Thymus (tissue), 11 donors: ENCODE measurements around the gene CENPP. TPM values are rescaled to one million over a fixed set of nuclear protein-coding genes. Genes with fewer than 3 reads are reported as not detected.
"Not testable (repeated sequence)": the region's sequence is repeated elsewhere in the genome, so short reads cannot be mapped to it uniquely, and the experiment has no call there.

Experiments used
- DNase-seq, 9 donors: peaks; one replicate each; pipeline ENCODE4 v3.0.0-alpha.2; 2013; ENCODE audit warnings: low spot score in 9 of 9, low read depth in 6 of 9, missing footprints in 1 of 9
- H3K27ac ChIP-seq, 2 donors: one replicate each; pipeline ENCODE4 v1.5.1; 2013; ENCODE audit warnings: control low read depth in 1 of 2, low read depth in 1 of 2, low read length in 1 of 2, mild to moderate bottlenecking in 1 of 2, moderate library complexity in 1 of 2
- H3K27me3 ChIP-seq, 2 donors: one replicate each; pipeline ENCODE4 v1.5.1; 2013; ENCODE audit warnings: low read length in 1 of 2; ENCODE audit not compliant: control insufficient read depth in 2 of 2, insufficient read depth in 1 of 2
- H3K36me3 ChIP-seq, 2 donors: one replicate each; pipeline ENCODE4 v1.5.1; 2013; ENCODE audit warnings: low read length in 1 of 2, mild to moderate bottlenecking in 1 of 2, moderate library complexity in 1 of 2; ENCODE audit not compliant: control insufficient read depth in 2 of 2, insufficient read depth in 2 of 2
- H3K4me1 ChIP-seq, 2 donors: one replicate each; pipeline ENCODE4 v1.5.1; 2013; ENCODE audit warnings: low read length in 2 of 2; ENCODE audit not compliant: control insufficient read depth in 2 of 2, insufficient read depth in 2 of 2
- H3K4me3 ChIP-seq, 2 donors: one replicate each; pipeline ENCODE4 v1.5.1; 2013; ENCODE audit warnings: low read length in 2 of 2, control low read depth in 1 of 2, mild to moderate bottlenecking in 1 of 2
- H3K9me3 ChIP-seq, 2 donors: one replicate each; pipeline ENCODE4 v1.5.1; 2013; ENCODE audit warnings: low read length in 1 of 2, mild to moderate bottlenecking in 1 of 2; ENCODE audit not compliant: control insufficient read depth in 2 of 2, insufficient read depth in 1 of 2
- WGBS: extraction: QIAGEN DNeasy Blood & Tissue Kit; methylation state at CpG from one replicate; pipeline ENCODE4 v1.1.7; 2013; 5-methylcytosine and 5-hydroxymethylcytosine counted together
- polyA plus RNA-seq: library from polyadenylated mRNA; stranded (reverse); fragments of 200-250 nt; gene quantifications from one replicate; pipeline ENCODE4 v1.2.3, GENCODE V29; 2013
- total RNA-seq: library from RNA; stranded (reverse); fragments of 120-200 nt; gene quantifications from one replicate; pipeline ENCODE4 v1.2.4, GENCODE V29; 2013
- donor health status: healthy.

Gene CENPP
- total and polyA plus RNA-seq, 2 donors, result 3.9 to 13.8 TPM

GRCh38 chr9:92616199-92616641 lies 290.5 kb downstream of the CENPP start:
- Histone ChIP-seq H3K27ac (peak overlapping the region in 1 of 2 donors; percentile 67), H3K9me3 (no peaks in the 10 kb centered on the region), H3K36me3 (peaks cover 62 to 79% of the 10 kb centered on the region in 2 donors), H3K4me1 (peaks cover 0 to 17% of the 10 kb centered on the region in 2 donors), H3K4me3 (no peak overlapping the region), H3K27me3 (no peaks in the 10 kb centered on the region)
- 96% methylated on average over 11 of the region's 11 CpGs for WGBS
- DNase-seq, result no peak

DNA sequence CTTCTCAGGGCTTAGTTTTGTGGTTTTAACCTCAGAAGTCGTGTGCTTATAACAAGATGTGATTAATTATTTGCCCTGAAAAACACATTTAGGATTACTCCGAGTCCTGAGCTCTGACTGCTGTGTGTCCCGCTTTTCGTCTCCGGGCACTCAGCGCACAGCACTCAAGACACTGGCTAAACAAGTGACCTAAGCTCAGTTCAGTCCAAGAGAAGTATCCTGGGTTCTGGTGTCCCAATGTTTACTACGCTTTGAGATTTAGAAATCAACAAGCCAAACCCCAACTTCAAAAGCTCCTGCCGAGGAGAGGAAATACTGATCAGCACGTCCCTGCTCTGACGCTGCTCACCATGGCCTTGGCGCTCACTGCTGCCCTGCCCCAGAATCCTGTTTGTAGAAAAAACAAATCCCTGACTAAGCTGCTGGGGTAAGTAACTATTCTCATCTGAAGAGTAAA lies 290.9 kb downstream of the CENPP start:
- Histone ChIP-seq H3K4me1 (peaks cover 0 to 13% of the 10 kb centered on the region in 2 donors), H3K36me3 (peaks cover 57 to 75% of the 10 kb centered on the region in 2 donors), H3K27ac (peak overlapping the region in 1 of 2 donors; percentile 67), H3K9me3 (no peaks in the 10 kb centered on the region), H3K27me3 (no peaks in the 10 kb centered on the region), H3K4me3 (no peak overlapping the region)
- no peak for DNase-seq
- 93% methylated on average over 11 of the region's 11 CpGs for WGBS

DNA sequence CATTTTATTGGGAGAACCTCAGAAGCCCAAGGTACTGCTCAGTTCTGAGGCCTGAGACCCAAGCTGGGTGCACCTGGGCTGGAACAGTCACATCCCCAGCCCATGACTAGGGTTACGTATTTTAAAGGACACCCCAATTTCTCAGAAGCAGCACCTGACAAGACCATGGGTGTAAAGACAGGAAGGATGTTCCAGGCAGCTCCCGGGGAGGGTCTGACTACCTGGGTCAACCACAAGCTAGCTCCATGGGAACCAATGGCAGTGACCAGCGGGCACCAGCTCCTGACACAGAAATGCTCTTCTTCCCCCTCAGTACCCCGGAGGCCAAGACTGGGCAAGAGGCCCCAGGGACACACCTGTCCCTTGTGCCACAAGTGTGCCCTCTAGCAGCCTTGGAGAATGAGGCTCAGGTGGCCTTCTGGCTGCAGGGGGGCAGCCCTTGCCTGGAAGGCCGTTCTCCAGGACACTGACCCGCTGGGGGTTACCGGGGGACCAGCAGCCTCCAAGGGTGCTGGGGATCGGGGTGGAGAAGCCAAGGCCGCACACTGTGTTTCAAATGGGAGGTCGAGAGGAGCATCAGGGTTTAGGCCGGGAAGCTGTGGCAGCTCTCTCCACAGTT lies 291.6 kb downstream of the CENPP start:
- H3K27ac ChIP-seq, result peak overlapping the region in 1 of 2 donors; percentile 41
- no peaks in the 10 kb centered on the region for H3K27me3 ChIP-seq
- peaks cover 52 to 70% of the 10 kb centered on the region in 2 donors for H3K36me3 ChIP-seq
- DNase-seq, result no peak
- peaks cover 0 to 11% of the 10 kb centered on the region in 2 donors for H3K4me1 ChIP-seq
- no peaks in the 10 kb centered on the region for H3K9me3 ChIP-seq
- 97% methylated on average over 11 of the region's 11 CpGs for WGBS
- H3K4me3 ChIP-seq, result no peak overlapping the region

DNA sequence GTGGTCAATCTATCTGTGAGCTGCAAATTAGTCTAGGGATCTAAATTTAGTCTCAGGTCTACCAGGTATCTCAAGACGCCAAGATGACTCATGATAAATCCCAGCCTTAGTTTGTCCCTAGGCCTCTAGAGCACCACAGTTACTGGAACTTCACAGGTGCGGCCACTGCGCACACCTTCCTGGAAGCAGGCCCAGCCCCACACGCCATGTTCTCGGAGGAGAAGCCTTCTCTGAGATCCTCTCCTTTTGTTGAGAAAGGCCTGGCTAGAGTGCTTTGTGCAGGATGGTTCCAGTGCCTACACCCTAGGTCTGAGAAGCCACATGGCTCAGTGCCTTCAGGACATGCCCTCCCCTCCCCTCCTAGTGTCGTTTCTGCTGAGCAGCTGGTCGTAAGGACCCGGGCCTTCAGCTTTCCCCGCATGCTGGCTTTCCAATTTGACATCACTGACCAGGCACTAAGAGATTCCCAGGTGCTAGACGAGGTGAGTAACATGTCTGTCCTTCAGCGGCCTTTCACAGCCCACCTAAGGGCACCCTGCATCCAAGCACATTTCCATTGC lies 292.3 kb downstream of the CENPP start:
- Histone ChIP-seq H3K4me1 (peaks cover 0 to 11% of the 10 kb centered on the region in 2 donors), H3K27ac (no peak overlapping the region), H3K4me3 (no peak overlapping the region), H3K27me3 (no peaks in the 10 kb centered on the region), H3K9me3 (no peaks in the 10 kb centered on the region), H3K36me3 (peaks cover 48 to 65% of the 10 kb centered on the region in 2 donors)
- 95% methylated on average over 11 of the region's 11 CpGs for WGBS
- no peak for DNase-seq

DNA sequence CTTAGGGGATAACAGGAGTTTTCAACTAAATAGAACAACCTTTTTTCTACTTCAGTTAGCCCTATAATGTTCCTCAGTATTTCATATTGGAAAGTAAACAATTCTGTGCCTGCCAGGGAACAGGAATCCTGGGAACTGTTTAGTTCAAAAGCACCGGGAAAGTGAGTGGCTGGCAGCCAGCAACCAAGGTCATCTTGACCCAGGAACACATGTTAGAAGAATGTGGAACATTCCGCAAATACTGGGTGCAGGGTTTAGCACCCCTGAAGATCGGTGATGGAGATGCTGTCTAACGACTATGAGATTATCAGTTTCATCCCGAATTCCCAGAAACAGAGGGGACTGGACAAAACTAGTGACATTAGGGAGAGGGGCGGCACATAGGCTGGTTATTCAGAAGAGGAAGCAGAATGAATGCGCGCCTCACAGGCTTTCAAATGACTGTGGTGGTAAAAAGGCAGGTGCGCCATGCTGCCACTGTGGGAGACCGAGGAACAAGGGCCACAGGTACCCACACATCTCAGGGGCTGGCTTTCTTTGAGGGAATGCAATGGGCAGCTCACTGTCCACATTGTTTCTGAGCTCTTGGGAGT lies 293.0 kb downstream of the CENPP start:
- no peak overlapping the region for H3K27ac ChIP-seq
- H3K4me1 ChIP-seq, result peaks cover 0 to 11% of the 10 kb centered on the region in 2 donors
- H3K36me3 ChIP-seq, result peaks cover 43 to 61% of the 10 kb centered on the region in 2 donors

DNA sequence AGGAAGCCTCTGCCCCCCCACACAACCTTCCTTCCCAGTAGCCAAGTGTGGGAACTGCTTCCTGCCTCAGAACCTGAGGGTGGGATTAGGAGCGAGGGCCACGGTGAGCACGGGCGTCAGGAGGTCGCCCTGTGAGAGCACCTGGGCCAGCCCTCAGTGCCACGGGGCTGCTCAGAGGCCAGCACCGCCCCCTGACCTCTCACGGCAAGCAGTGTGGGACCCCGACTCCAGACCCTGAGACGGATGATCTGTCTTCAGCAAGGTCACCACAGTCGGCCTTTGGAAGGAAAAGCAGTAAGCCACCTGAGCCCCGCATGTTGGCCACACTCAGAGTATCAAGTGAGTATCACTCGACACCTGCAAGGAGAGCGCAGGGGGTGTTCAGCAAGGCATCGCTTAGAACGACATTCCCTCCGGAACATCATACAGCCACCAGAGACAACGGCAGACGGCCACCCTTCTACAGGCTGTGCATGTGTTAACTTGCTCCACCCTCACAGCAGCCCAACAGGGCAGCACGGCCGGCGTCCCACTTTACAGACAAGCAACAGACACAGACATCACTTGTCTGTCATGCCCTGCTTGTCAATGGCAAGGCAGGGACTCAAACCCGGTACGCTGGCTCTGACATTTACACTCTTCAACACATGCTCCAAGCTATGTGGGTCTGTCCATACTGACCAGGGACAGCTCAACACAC lies 294.0 kb downstream of the CENPP start:
- no peaks in the 10 kb centered on the region for H3K27me3 ChIP-seq
- no peak overlapping the region for H3K27ac ChIP-seq
- 92% methylated on average over 24 of the region's 24 CpGs for WGBS
- DNase-seq, result no peak
- H3K4me3 ChIP-seq, result no peak overlapping the region
- peaks cover 41 to 55% of the 10 kb centered on the region in 2 donors for H3K36me3 ChIP-seq
- H3K4me1 ChIP-seq, result peaks cover 0 to 11% of the 10 kb centered on the region in 2 donors
- no peaks in the 10 kb centered on the region for H3K9me3 ChIP-seq

More for the DNA sequence above, 293.0 kb downstream of the CENPP start:
- Histone ChIP-seq H3K4me3 (no peak overlapping the region), H3K9me3 (no peaks in the 10 kb centered on the region), H3K27me3 (no peaks in the 10 kb centered on the region)
- DNase-seq, result no peak
- WGBS, result 99% methylated on average over 10 of the region's 10 CpGs

- Histone ChIP-seq H3K27ac (no peak overlapping the region), H3K9me3 (no peaks in the 10 kb centered on the region), H3K36me3 (peaks cover 30 to 49% of the 10 kb centered on the region in 2 donors), H3K4me1 (peaks cover 0 to 11% of the 10 kb centered on the region in 2 donors), H3K4me3 (no peak overlapping the region), H3K27me3 (no peaks in the 10 kb centered on the region)
- DNase-seq, result no peak
- 97% methylated on average over 5 of the region's 5 CpGs for WGBS
Measured at GRCh38 chr9:92620845-92621244, 295.1 kb downstream of the CENPP start.

- not testable (repeated sequence) for H3K27ac ChIP-seq, H3K4me3 ChIP-seq, H3K4me1 ChIP-seq, H3K27me3 ChIP-seq, DNase-seq, H3K9me3 ChIP-seq
- 97% methylated on average over 3 of the region's 3 CpGs for WGBS
- H3K36me3 ChIP-seq, result peaks cover 15 to 27% of the 10 kb centered on the region in 2 donors
Measured at GRCh38 chr9:92623936-92624335, 298.2 kb downstream of the CENPP start.

- DNase-seq, result no peak
- Histone ChIP-seq H3K36me3 (peaks cover 7 to 21% of the 10 kb centered on the region in 2 donors), H3K9me3 (no peaks in the 10 kb centered on the region), H3K4me3 (no peak overlapping the region), H3K4me1 (no peaks in the 10 kb centered on the region), H3K27ac (no peak overlapping the region), H3K27me3 (no peaks in the 10 kb centered on the region)
Measured at GRCh38 chr9:92626484-92626883, 300.7 kb downstream of the CENPP start.
